ENCODE results near the gene SLC6A20.

Gene SLC6A20

GRCh38 chr3:45799586-45799985 is 3.2 kb upstream of the SLC6A20 start:
- DNase-seq: no peak

GRCh38 chr3:45798034-45798433 is 1.7 kb upstream of the SLC6A20 start:
- DNase-seq: no peak

GRCh38 chr3:45796902-45797637 is 734 bp upstream of the SLC6A20 start:
- no peak for DNase-seq

GRCh38 chr3:45795509-45795881 is 841 bp downstream of the SLC6A20 start:
- no peak for DNase-seq

GRCh38 chr3:45794660-45795059 is 1.7 kb downstream of the SLC6A20 start:
- DNase-seq: no peak

- no peak for DNase-seq
Measured at GRCh38 chr3:45794177-45794560, 2.2 kb downstream of the SLC6A20 start.

GRCh38 chr3:45793482-45794176 is 2.7 kb downstream of the SLC6A20 start:
- DNase-seq: no peak

GRCh38 chr3:45792516-45793172 is 3.7 kb downstream of the SLC6A20 start:
- DNase-seq: no peak

GRCh38 chr3:45792036-45792435 is 4.3 kb downstream of the SLC6A20 start:
- no peak for DNase-seq

GRCh38 chr3:45790596-45790995 is 5.7 kb downstream of the SLC6A20 start:
- DNase-seq: no peak

- no peak for DNase-seq
Measured at GRCh38 chr3:45789235-45789812, 7.0 kb downstream of the SLC6A20 start.

- DNase-seq: no peak
Measured at GRCh38 chr3:45787551-45787950, 8.8 kb downstream of the SLC6A20 start.

- no peak for DNase-seq
Measured at GRCh38 chr3:45786801-45787495, 9.4 kb downstream of the SLC6A20 start.

GRCh38 chr3:45785605-45786150 is 10.7 kb downstream of the SLC6A20 start:
- DNase-seq: no peak

GRCh38 chr3:45783667-45784066 is 12.7 kb downstream of the SLC6A20 start:
- no peak for DNase-seq

- DNase-seq: no peak
Measured at GRCh38 chr3:45782381-45782780, 14.0 kb downstream of the SLC6A20 start.

GRCh38 chr3:45781841-45782240 is 14.5 kb downstream of the SLC6A20 start:
- DNase-seq: no peak

GRCh38 chr3:45781271-45781670 is 15.1 kb downstream of the SLC6A20 start:
- no peak for DNase-seq

GRCh38 chr3:45779746-45780735 is 16.3 kb downstream of the SLC6A20 start:
- DNase-seq: no peak

- no peak for DNase-seq
Measured at GRCh38 chr3:45778761-45779201, 17.6 kb downstream of the SLC6A20 start.

- no peak for DNase-seq
Measured at GRCh38 chr3:45777746-45778386, 18.5 kb downstream of the SLC6A20 start.

Data from HCEC 1CT (cell line).